ENCODE measurements around the gene COL2A1.

COL2A1 gene

GRCh38 chr12:47982770-47983169 lies 21.5 kb downstream of the COL2A1 start:
- no peak overlapping the region for H3K4me3 ChIP-seq (ENCODE audit: low read length)
- no peak for DNase-seq (ENCODE audit: low read depth)
- TF ChIP-seq CTCF (conservative IDR thresholded peaks at IDR 0.05; ENCODE audit: low read depth, low read length) = no peak

GRCh38 chr12:47982311-47982710 lies 22.0 kb downstream of the COL2A1 start:
- TF ChIP-seq CTCF (conservative IDR thresholded peaks at IDR 0.05; ENCODE audit: low read depth, low read length) = no peak
- DNase-seq (ENCODE audit: low read depth) = no peak
- H3K4me3 ChIP-seq (ENCODE audit: low read length) = no peak overlapping the region

GRCh38 chr12:47981496-47982260 lies 22.6 kb downstream of the COL2A1 start:
- DNase-seq (ENCODE audit: low read depth) = no peak
- TF ChIP-seq CTCF (conservative IDR thresholded peaks at IDR 0.05; ENCODE audit: low read depth, low read length) = no peak

GRCh38 chr12:47980779-47981495 lies 23.3 kb downstream of the COL2A1 start:
- DNase-seq (ENCODE audit: low read depth) = no peak
- no peak overlapping the region for H3K4me3 ChIP-seq (ENCODE audit: low read length)
- TF ChIP-seq CTCF (conservative IDR thresholded peaks at IDR 0.05; ENCODE audit: low read depth, low read length) = no peak

More at GRCh38 chr12:47981496-47982260, 22.6 kb downstream of the COL2A1 start:
- H3K4me3 ChIP-seq (ENCODE audit: low read length) = no peak overlapping the region

- TF ChIP-seq CTCF (conservative IDR thresholded peaks at IDR 0.05; ENCODE audit: low read depth, low read length) = no peak
- H3K4me3 ChIP-seq (ENCODE audit: low read length) = no peak overlapping the region
- no peak for DNase-seq (ENCODE audit: low read depth)
These were observed 24.1 kb downstream of the COL2A1 start for GRCh38 chr12:47980197-47980596.

- TF ChIP-seq CTCF (conservative IDR thresholded peaks at IDR 0.05; ENCODE audit: low read depth, low read length) = no peak
- DNase-seq (ENCODE audit: low read depth) = no peak
- no peak overlapping the region for H3K4me3 ChIP-seq (ENCODE audit: low read length)
These were observed 24.6 kb downstream of the COL2A1 start for GRCh38 chr12:47979686-47980085.

GRCh38 chr12:47979166-47979565 lies 25.1 kb downstream of the COL2A1 start:
- no peak for DNase-seq (ENCODE audit: low read depth)
- H3K4me3 ChIP-seq (ENCODE audit: low read length) = no peak overlapping the region
- no peak for TF ChIP-seq CTCF (conservative IDR thresholded peaks at IDR 0.05; ENCODE audit: low read depth, low read length)

All from retinal pigment epithelial cell (primary cell).